Measurements from ENCODE around the gene MST1. TPM values are rescaled to one million over a fixed set of nuclear protein-coding genes. Genes with fewer than 3 reads are reported as not detected.
A peak's percentile ranks its signal among the peaks of the same experiment; 100 is the strongest.

The MST1 gene
- total RNA-seq, 1 donor from 2014 or later = 45.2 TPM

DNA sequence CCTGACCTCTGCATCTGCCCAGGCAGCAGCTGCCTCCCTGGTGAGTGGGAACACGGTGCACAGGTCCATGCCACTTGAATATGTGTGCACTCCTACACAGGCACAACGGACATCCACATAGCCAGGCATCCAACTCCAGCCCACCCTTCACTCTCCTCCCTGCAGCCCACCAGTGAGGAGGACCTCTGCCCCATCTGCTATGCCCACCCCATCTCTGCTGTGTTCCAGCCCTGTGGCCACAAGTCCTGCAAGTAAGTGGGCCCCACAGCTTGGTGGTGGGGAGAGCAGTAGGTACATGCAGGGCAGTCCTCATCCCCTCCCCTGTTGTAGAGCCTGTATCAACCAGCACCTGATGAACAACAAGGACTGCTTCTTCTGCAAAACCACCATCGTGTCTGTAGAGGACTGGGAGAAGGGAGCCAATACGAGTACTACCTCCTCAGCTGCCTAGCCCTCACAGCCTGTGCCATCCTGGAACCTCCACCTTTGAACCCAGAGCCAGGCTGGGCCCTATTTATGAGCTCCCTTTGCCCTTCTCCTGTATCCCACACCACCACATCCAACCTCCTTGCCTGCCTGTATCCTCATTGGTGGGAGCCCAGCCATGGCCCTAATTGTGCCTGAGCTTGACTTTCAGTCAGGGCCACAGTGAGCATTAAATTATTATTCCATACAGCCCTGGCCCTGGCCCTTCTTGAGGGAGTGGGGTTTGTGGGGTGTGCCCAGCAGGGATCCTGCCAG lies 31.8 kb upstream of the MST1 start:
- Mint-ChIP-seq H3K36me3 (ENCODE audit: insufficient read depth) (no peaks in the 10 kb centered on the region), H3K4me3 (ENCODE audit: low read depth) (no peak overlapping the region), H3K27ac (peak overlapping the region; percentile 56), H3K4me1 (ENCODE audit: low read depth) (peaks cover 22% of the 10 kb centered on the region), H3K9me3 (ENCODE audit: low read depth) (no peaks in the 10 kb centered on the region), H3K27me3 (no peaks in the 10 kb centered on the region)
- TF ChIP-seq, protein P1, sequence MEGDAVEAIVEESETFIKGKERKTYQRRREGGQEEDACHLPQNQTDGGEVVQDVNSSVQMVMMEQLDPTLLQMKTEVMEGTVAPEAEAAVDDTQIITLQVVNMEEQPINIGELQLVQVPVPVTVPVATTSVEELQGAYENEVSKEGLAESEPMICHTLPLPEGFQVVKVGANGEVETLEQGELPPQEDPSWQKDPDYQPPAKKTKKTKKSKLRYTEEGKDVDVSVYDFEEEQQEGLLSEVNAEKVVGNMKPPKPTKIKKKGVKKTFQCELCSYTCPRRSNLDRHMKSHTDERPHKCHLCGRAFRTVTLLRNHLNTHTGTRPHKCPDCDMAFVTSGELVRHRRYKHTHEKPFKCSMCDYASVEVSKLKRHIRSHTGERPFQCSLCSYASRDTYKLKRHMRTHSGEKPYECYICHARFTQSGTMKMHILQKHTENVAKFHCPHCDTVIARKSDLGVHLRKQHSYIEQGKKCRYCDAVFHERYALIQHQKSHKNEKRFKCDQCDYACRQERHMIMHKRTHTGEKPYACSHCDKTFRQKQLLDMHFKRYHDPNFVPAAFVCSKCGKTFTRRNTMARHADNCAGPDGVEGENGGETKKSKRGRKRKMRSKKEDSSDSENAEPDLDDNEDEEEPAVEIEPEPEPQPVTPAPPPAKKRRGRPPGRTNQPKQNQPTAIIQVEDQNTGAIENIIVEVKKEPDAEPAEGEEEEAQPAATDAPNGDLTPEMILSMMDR (IDR thresholded peaks at IDR 0.05; ENCODE audit: unreplicated experiment) = no peak
- DNase-seq (ENCODE audit: low spot score, unreplicated experiment) = peak; percentile 8

- Mint-ChIP-seq H3K27me3 (no peaks in the 10 kb centered on the region), H3K4me3 (ENCODE audit: low read depth) (peak within 1 kb of the TSS; percentile 80), H3K4me1 (ENCODE audit: low read depth) (peaks cover 20% of the 10 kb centered on the region), H3K9me3 (ENCODE audit: low read depth) (no peaks in the 10 kb centered on the region), H3K27ac (peak within 1 kb of the TSS; percentile 89), H3K36me3 (ENCODE audit: insufficient read depth) (no peaks in the 10 kb centered on the region)
- TF ChIP-seq, protein P1 (IDR thresholded peaks at IDR 0.05; ENCODE audit: unreplicated experiment) = peak; percentile 72
- peak; percentile 76 for DNase-seq (ENCODE audit: low spot score, unreplicated experiment)
Measured at GRCh38 chr3:49719214-49719884, 30.1 kb upstream of the MST1 start, which contains the start of gene AMIGO3. AMIGO3 (minus strand) TSS chr3:49719684; CDS start chr3:49719465, 219 bp downstream.

DNA sequence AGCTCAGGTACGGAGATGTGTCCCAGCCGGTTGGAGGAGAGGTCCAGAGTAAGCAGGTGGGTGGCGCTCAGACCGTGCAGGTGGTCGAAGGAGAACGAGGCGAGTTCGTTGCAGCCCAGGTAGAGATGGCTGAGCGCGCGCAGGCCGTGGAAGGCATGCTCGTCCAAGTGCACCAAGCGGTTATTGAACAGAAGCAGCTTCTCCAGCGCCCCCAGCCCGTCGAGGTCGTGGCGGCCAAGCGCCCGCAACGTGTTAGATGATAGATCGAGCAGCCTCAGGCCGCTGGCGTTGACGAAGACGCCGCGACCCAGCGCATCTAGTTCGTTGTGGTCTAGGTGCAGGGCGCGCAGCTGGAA lies 29.6 kb upstream of the MST1 start:
- H3K27me3 Mint-ChIP-seq = no peaks in the 10 kb centered on the region
- DNase-seq (ENCODE audit: low spot score, unreplicated experiment) = peak; percentile 13
- peak overlapping the region; percentile 80 for H3K4me3 Mint-ChIP-seq (ENCODE audit: low read depth)
- H3K9me3 Mint-ChIP-seq (ENCODE audit: low read depth) = no peaks in the 10 kb centered on the region
- H3K36me3 Mint-ChIP-seq (ENCODE audit: insufficient read depth) = no peaks in the 10 kb centered on the region
- peaks cover 18% of the 10 kb centered on the region for H3K4me1 Mint-ChIP-seq (ENCODE audit: low read depth)
- peak overlapping the region; percentile 73 for H3K27ac Mint-ChIP-seq
- TF ChIP-seq, protein P1 (IDR thresholded peaks at IDR 0.05; ENCODE audit: unreplicated experiment) = no peak

DNA sequence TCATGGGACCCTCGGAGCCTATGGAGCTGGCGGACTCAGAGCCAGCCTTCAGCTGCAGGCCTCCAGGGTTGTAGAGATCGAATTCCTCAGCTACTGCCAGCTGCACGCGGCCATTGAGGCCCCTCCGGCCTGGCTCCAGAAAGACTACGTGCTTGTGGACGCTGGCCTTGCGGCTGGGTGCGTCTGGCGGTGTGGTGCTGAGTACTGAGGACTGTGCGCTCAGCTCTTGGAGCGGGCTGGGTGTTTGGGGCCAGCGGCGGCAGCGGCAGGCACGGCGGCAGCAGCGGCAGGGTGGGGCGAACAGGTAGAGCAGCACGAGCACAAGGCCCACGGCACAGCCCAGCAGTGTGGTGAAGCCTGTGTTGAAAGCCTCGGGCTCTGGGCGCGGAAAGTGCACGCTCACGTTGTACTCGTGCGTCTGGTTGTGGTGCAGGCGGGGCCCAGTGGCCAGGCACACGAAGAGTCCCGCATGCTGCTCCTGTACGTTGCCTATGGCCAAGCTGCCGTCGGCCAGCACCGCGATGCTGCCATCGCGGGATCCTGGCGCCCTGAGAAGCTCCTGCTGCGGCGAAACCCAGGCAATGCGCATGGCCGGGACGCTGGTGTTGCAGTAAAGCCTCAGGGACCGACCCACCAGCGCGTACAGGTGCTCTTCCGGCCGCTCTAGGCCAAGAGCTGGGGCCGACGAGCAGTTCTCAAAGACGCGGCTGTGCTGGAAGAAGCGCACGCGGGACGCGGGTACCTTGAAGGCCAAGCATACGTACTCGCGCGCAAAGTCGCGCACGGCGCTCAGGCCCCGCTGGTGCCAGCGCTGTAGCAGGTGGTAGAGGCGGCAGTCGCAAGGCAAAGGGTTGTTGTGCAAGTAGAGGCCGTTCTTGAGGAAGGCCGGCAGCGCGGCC lies 28.9 kb upstream of the MST1 start:
- Mint-ChIP-seq H3K27me3 (no peaks in the 10 kb centered on the region), H3K9me3 (ENCODE audit: low read depth) (no peaks in the 10 kb centered on the region), H3K27ac (peak overlapping the region; percentile 73), H3K36me3 (ENCODE audit: insufficient read depth) (no peaks in the 10 kb centered on the region), H3K4me3 (ENCODE audit: low read depth) (peak overlapping the region; percentile 80), H3K4me1 (ENCODE audit: low read depth) (peaks cover 16% of the 10 kb centered on the region)
- DNase-seq (ENCODE audit: low spot score, unreplicated experiment) = peak; percentile 11
- TF ChIP-seq, protein P1 (IDR thresholded peaks at IDR 0.05; ENCODE audit: unreplicated experiment) = no peak

Data from progenitor cell of endocrine pancreas (in vitro differentiated cells).